SK-N-SH treated with all-trans-retinoic acid at 6 μM for 48 hours (cell line): ENCODE measurements around the gene KRT38.

Experiments used
- ARNTL ChIP-seq: fragments of 450-650 bp; formaldehyde crosslinking; IDR thresholded peaks from 2 replicates; pipeline ENCODE4 v1.5.0; 2020; ENCODE audit warnings: low read depth, mild to moderate bottlenecking, moderate library complexity, borderline replicate concordance
- BACH2 ChIP-seq: fragments of 250-450 bp; sonication (Bioruptor Pico); IDR thresholded peaks from 2 replicates; pipeline ENCODE4 v1.9.0; 2021; ENCODE audit warnings: mild to moderate bottlenecking, borderline replicate concordance
- CREB5 ChIP-seq: fragments of 250-450 bp; sonication (Bioruptor Pico); IDR thresholded peaks from 2 replicates; pipeline ENCODE4 v1.5.1; 2020; ENCODE audit warnings: low read depth, mild to moderate bottlenecking, moderate library complexity
- CSDC2 ChIP-seq: fragments of 250-450 bp; sonication (Bioruptor Pico); IDR thresholded peaks from 2 replicates; pipeline ENCODE4 v1.5.0; 2020; ENCODE audit warnings: mild to moderate bottlenecking, moderate library complexity
- CSRNP3 ChIP-seq: fragments of 250-450 bp; sonication (Bioruptor Pico); IDR thresholded peaks from 2 replicates; pipeline ENCODE4 v1.5.1; 2021; ENCODE audit warnings: mild to moderate bottlenecking, moderate library complexity
- OSR1 ChIP-seq: fragments of 250-450 bp; sonication (Bioruptor Pico); IDR thresholded peaks from 2 replicates; pipeline ENCODE4 v1.8.0; 2022; ENCODE audit warnings: moderate library complexity, mild to moderate bottlenecking, inconsistent platforms
- PATZ1 ChIP-seq: fragments of 250-450 bp; sonication (Bioruptor Pico); IDR thresholded peaks from 2 replicates; pipeline ENCODE4 v1.8.0; 2020; ENCODE audit warnings: mild to moderate bottlenecking, moderate library complexity, borderline replicate concordance
- RARB ChIP-seq: fragments of 250-450 bp; sonication (Bioruptor Pico); IDR thresholded peaks from 2 replicates; pipeline ENCODE4 v1.8.0; 2021; ENCODE audit warnings: mild to moderate bottlenecking, moderate library complexity
- SNAI2 ChIP-seq: fragments of 250-450 bp; sonication (Bioruptor Pico); IDR thresholded peaks from 2 replicates; pipeline ENCODE4 v1.5.0; 2020; ENCODE audit warnings: mild to moderate bottlenecking, moderate library complexity
- TOX ChIP-seq: fragments of 250-450 bp; sonication (Bioruptor Pico); IDR thresholded peaks from 2 replicates; pipeline ENCODE4 v1.8.0; 2021; ENCODE audit warnings: mild to moderate bottlenecking, moderate library complexity, borderline replicate concordance
- ZFP30 ChIP-seq: fragments of 450-650 bp; formaldehyde crosslinking; IDR thresholded peaks from 2 replicates; pipeline ENCODE4 v1.5.0; 2022; ENCODE audit warnings: mild to moderate bottlenecking, moderate library complexity
- ZNF565 ChIP-seq: fragments of 450-650 bp; formaldehyde crosslinking; conservative IDR thresholded peaks from 2 replicates; pipeline ENCODE4 v1.5.0; 2020; ENCODE audit warnings: low read depth, mild to moderate bottlenecking, moderate library complexity
- ZNF70 ChIP-seq: fragments of 450-650 bp; formaldehyde crosslinking; IDR thresholded peaks from 2 replicates; pipeline ENCODE4 v1.5.0; 2020; ENCODE audit warnings: mild to moderate bottlenecking, moderate library complexity
- ZNF8 ChIP-seq: fragments of 450-650 bp; formaldehyde crosslinking; IDR thresholded peaks from 2 replicates; pipeline ENCODE4 v1.5.0; 2020; ENCODE audit warnings: mild to moderate bottlenecking, moderate library complexity

- no peak for TF ChIP-seq SNAI2 (CRISPR knock-in tag)
- TF ChIP-seq BACH2 (CRISPR knock-in tag) = no peak
- TF ChIP-seq ZNF70 (CRISPR knock-in tag) = no peak
- no peak for TF ChIP-seq TOX (CRISPR knock-in tag)
- TF ChIP-seq RARB (CRISPR knock-in tag) = no peak
- TF ChIP-seq ARNTL (CRISPR knock-in tag) = no peak
- no peak for TF ChIP-seq PATZ1
- no peak for TF ChIP-seq OSR1 (CRISPR knock-in tag)
- no peak for TF ChIP-seq CREB5 (CRISPR knock-in tag)
- no peak for TF ChIP-seq CSRNP3 (CRISPR knock-in tag)
- no peak for TF ChIP-seq ZFP30
- no peak for TF ChIP-seq ZNF8
- no peak for TF ChIP-seq ZNF565
- TF ChIP-seq CSDC2 (CRISPR knock-in tag) = no peak
Observed at GRCh38 chr17:41418116-41418860, 22.5 kb downstream of the KRT38 start.
